ENCODE measurements around the gene RPL31. TPM values are rescaled to one million over a fixed set of nuclear protein-coding genes. Genes with fewer than 3 reads are reported as not detected.

Gene RPL31
- total RNA-seq, 1 experiment from 2014 or later, result 1,893 TPM

GRCh38 chr2:101030866-101031554 lies 28.9 kb downstream of the RPL31 start:
- no peak overlapping the region for H3K56ac ChIP-seq (ENCODE audit: insufficient read length, low read depth, low read length)
- no peak overlapping the region for H2BK12ac ChIP-seq (ENCODE audit: insufficient read length, low read depth, low read length)
- no CpG with 5 or more reads among the region's 10 CpGs for WGBS (ENCODE audit: extremely low coverage, insufficient read length, low lambda C conversion rate)
- no peak overlapping the region for H3K9ac ChIP-seq (ENCODE audit: extremely low read depth, insufficient read length, low read length)
- no peak overlapping the region for H2BK120ac ChIP-seq (ENCODE audit: low read depth, low read length, poor library complexity, severe bottlenecking)
- no peak for DNase-seq
- H2BK15ac ChIP-seq (ENCODE audit: low read depth, low read length), result no peak overlapping the region
- no peak overlapping the region for H3K27ac ChIP-seq (ENCODE audit: insufficient read length, low read depth, low read length)
- no peak overlapping the region for H3T11ph ChIP-seq (ENCODE audit: low read length)
- no peak overlapping the region for H3K4me2 ChIP-seq (ENCODE audit: insufficient read depth, insufficient read length, low read length)
- H3K27me3 Mint-ChIP-seq (ENCODE audit: low read depth), result no peaks in the 10 kb centered on the region
- H3K4me1 ChIP-seq (ENCODE audit: insufficient read depth, low read length), result no peaks in the 10 kb centered on the region
- peaks cover 15 to 47% (median 43%) of the 10 kb centered on the region in 3 experiments for H3K36me3 Mint-ChIP-seq (ENCODE audit: insufficient read depth in 1 of 3, low read depth in 3 of 3)
- H4K8ac ChIP-seq (replicated peaks; ENCODE audit: insufficient read length, low read depth, low read length), result no peak overlapping the region
- H3K23me2 ChIP-seq (ENCODE audit: insufficient read length, low read depth, low read length, poor library complexity, severe bottlenecking), result no peaks in the 10 kb centered on the region
- no peaks in the 10 kb centered on the region for H3K79me2 ChIP-seq (ENCODE audit: insufficient read depth, low read length)
- H4K91ac ChIP-seq (ENCODE audit: insufficient read length, low read depth, low read length), result no peak overlapping the region
- H4K20me1 ChIP-seq (ENCODE audit: control insufficient read depth, insufficient read depth, insufficient read length), result no peaks in the 10 kb centered on the region
- no peak overlapping the region for H4K5ac ChIP-seq (ENCODE audit: insufficient read length, low read depth, low read length)
- H3K79me1 ChIP-seq (ENCODE audit: insufficient read depth, low read depth, low read length, poor library complexity, severe bottlenecking), result no peaks in the 10 kb centered on the region
- H3K14ac ChIP-seq (ENCODE audit: insufficient read depth, low read length), result no peak overlapping the region
- no peak overlapping the region for H2AFZ ChIP-seq (ENCODE audit: low read length)
- no peak overlapping the region; a peak in 1 of 7 replicates for H3K27ac Mint-ChIP-seq
- no peak overlapping the region for H2BK5ac ChIP-seq (ENCODE audit: insufficient read length, low read length)
- peaks cover 8% of the 10 kb centered on the region in 2 experiments for H3K4me1 Mint-ChIP-seq
- H3K4ac ChIP-seq (ENCODE audit: low read depth, low read length), result no peak overlapping the region
- H3K9me3 Mint-ChIP-seq, result peaks cover 0 to 6% of the 10 kb centered on the region in 2 experiments; a peak in 1 of 5 replicates
- no peak overlapping the region for H3K18ac ChIP-seq (ENCODE audit: insufficient read length, low read depth, low read length)
- no peak overlapping the region for H3K23ac ChIP-seq (ENCODE audit: insufficient read length, low read depth, low read length)
- no peaks in the 10 kb centered on the region for H3K27me3 ChIP-seq (ENCODE audit: insufficient read depth, low read length)
- no peak overlapping the region for H3K4me3 Mint-ChIP-seq
- H3K9me3 ChIP-seq (ENCODE audit: control insufficient read depth, low read depth, low read length), result no peaks in the 10 kb centered on the region
- H2BK20ac ChIP-seq (ENCODE audit: low read depth, low read length, poor library complexity, severe bottlenecking), result no peak overlapping the region
- TF ChIP-seq, protein P1, sequence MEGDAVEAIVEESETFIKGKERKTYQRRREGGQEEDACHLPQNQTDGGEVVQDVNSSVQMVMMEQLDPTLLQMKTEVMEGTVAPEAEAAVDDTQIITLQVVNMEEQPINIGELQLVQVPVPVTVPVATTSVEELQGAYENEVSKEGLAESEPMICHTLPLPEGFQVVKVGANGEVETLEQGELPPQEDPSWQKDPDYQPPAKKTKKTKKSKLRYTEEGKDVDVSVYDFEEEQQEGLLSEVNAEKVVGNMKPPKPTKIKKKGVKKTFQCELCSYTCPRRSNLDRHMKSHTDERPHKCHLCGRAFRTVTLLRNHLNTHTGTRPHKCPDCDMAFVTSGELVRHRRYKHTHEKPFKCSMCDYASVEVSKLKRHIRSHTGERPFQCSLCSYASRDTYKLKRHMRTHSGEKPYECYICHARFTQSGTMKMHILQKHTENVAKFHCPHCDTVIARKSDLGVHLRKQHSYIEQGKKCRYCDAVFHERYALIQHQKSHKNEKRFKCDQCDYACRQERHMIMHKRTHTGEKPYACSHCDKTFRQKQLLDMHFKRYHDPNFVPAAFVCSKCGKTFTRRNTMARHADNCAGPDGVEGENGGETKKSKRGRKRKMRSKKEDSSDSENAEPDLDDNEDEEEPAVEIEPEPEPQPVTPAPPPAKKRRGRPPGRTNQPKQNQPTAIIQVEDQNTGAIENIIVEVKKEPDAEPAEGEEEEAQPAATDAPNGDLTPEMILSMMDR (conservative IDR thresholded peaks at IDR 0.05), result no peak
- H2AK5ac ChIP-seq (ENCODE audit: insufficient read length, low read length), result no peak overlapping the region
